Choroid plexus epithelial cell (primary cell): ENCODE results near the gene AIRE.
"Not testable (repeated sequence)": the region's sequence is repeated elsewhere in the genome, so short reads cannot be mapped to it uniquely, and the experiment has no call there.

ENCODE experiments used
- DNase-seq: peaks from one replicate; pipeline ENCODE4 v3.0.0-alpha.2; 2010; ENCODE audit warnings: low read depth
- H3K4me3 ChIP-seq: 2 replicates; pipeline ENCODE4 v1.5.1; 2011; ENCODE audit warnings: low read depth, mild to moderate bottlenecking, control low read depth, low read length, moderate library complexity
- TF ChIP-seq, protein P1 (sequence below): conservative IDR thresholded peaks from 2 replicates; pipeline ENCODE4 v1.5.1; 2011; ENCODE audit warnings: low read depth, mild to moderate bottlenecking, control low read depth, inconsistent platforms, low read length, moderate library complexity

The AIRE gene

DNA sequence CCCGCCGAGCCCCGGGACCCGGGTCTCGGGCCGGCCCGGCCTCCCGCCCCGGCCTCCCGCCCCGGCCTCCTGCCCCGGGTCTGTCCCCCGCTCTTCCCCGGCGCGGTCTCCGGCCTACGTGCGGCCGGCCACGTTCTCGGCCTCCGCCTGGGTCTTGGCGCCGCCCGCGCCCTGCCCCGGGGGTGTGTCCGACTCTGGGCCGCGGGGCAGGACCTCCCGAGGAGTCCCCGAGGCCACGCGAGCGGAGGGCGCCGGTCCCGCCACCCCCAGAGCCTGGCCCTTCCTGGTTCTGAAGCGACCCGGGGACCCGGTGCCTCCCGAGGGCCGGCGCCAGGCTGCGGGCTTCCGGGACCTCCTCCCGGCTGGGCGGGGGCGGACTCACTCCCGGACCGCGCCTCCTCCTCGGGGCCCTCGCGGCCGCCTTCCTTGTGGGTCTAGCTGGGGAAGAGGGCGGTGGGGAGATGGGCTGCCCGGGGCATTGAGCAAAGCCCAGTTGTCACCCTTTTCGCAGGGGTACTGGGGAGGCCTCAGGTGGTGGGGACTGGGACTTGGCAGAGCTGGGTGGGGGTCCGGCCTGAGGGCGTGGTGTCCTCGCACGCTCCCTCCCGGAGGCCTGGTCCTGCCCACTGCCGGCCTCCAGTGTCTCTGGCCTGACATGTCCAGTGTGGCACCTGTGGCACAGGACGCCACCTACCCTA, 14.7 kb downstream of the AIRE start:
- TF ChIP-seq, protein P1, sequence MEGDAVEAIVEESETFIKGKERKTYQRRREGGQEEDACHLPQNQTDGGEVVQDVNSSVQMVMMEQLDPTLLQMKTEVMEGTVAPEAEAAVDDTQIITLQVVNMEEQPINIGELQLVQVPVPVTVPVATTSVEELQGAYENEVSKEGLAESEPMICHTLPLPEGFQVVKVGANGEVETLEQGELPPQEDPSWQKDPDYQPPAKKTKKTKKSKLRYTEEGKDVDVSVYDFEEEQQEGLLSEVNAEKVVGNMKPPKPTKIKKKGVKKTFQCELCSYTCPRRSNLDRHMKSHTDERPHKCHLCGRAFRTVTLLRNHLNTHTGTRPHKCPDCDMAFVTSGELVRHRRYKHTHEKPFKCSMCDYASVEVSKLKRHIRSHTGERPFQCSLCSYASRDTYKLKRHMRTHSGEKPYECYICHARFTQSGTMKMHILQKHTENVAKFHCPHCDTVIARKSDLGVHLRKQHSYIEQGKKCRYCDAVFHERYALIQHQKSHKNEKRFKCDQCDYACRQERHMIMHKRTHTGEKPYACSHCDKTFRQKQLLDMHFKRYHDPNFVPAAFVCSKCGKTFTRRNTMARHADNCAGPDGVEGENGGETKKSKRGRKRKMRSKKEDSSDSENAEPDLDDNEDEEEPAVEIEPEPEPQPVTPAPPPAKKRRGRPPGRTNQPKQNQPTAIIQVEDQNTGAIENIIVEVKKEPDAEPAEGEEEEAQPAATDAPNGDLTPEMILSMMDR: no peak
- peak; percentile 40 for DNase-seq
- H3K4me3 ChIP-seq: peak overlapping the region; percentile 74

DNA sequence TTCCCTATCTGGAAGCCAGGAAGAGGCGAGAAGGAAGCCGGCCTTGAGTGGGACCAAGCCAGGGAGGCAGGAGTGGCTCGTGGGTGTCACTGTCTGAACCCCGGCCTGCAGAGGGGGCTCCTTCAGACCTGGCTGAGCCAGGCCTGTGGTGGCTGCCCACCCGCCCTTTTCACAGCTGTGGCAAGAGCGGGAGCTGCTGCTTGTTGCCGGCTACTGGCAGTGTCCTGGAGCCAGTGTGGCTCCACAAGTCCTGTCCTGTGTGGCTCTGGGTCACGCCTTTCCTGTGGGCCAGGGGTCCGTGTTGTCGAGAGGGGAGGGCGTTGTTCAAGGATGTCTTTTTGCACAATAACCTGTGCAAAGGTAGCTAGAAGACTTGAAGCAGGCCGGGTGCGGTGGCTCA, 15.5 kb downstream of the AIRE start:
- DNase-seq: no peak
- H3K4me3 ChIP-seq: peak overlapping the region; percentile 74
- TF ChIP-seq, protein P1: no peak

DNA sequence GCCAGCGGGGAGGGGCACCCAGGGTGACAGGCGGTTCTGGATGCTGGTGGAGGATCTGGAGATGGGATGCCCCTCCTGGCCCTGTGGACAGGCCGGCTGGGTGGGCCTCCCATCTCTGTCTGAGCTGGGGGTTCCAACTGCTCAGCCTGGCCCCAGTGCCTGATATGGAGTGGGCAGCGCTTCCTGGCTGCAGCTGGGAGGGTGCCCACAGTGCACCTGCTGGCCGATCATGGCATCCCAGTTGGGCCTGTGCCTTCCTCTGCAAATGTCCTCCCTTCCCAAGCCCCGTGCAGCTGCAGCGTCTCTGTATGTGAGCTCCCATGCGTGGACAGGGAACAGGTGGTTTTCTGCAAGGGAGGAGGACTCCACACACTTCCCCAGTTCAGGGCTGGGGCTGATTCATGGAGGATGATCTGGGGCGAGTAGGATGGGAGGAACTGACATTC, 16.3 kb downstream of the AIRE start:
- DNase-seq: no peak
- no peak overlapping the region for H3K4me3 ChIP-seq
- TF ChIP-seq, protein P1: no peak

DNA sequence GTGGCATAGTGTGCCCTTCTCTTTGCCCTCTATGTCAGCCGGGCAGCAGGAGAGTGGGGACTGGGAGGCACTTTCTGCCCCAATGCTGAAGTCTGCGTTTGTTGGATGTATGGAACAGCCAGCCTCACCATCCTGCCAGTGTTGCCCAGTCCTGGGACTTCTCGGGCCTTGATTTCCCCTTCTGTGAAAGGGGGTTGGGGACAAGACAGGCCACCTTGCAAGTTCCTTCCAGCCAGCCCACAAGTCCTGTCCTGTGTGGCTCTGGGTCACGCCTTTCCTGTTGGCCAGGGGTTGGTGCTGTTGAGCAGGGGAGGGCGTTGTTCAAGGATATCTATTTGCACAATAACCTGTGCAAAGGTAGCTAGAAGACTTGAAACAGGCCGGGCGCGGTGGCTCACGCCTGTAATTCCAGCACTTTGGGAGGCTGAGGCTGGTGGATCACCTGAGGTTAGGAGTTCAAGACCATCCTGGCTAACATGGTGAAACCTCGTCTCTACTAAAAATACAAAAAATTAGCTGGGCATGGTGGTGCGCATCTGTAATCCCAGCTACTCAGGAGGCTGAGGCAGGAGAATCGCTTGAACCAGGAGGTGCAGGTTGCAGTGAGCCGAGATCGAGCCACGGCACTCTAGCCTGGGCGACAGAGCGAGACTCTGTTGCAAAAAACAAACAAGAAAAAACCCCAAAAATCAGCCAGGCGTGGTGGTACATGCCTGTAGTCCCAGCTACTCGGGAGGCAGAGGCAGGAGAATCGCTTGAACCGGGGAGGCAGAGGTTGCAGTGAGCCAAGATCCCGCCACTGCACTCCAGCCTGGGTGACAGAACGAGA, 17.1 kb downstream of the AIRE start:
- TF ChIP-seq, protein P1: peak; percentile 15
- DNase-seq, H3K4me3 ChIP-seq: not testable (repeated sequence)

DNA sequence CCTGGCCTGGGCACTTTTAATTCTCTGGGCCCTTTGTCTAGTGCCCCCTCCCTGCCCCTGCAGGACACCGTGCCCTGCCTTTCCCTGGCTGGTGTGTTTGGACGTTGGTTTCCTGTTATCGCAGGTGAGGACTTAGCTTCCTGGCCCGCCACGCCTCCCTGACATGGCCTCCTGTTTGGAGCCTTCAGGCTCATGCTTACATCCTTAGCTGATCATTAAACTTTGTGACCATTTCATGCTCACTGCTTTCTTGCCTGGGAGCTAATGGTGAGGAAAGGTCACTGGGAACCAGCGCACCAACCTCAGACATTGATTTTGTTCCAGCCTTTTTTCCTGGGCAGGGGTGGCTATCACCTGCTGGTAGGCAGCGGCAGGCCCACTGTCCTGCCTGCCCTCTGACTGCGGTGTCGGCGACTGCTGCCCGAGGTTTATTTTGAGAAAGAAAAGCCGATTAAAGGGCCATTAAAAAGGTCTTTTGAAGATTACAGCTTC, 17.9 kb downstream of the AIRE start:
- H3K4me3 ChIP-seq: no peak overlapping the region
- TF ChIP-seq, protein P1: no peak
- no peak for DNase-seq

DNA sequence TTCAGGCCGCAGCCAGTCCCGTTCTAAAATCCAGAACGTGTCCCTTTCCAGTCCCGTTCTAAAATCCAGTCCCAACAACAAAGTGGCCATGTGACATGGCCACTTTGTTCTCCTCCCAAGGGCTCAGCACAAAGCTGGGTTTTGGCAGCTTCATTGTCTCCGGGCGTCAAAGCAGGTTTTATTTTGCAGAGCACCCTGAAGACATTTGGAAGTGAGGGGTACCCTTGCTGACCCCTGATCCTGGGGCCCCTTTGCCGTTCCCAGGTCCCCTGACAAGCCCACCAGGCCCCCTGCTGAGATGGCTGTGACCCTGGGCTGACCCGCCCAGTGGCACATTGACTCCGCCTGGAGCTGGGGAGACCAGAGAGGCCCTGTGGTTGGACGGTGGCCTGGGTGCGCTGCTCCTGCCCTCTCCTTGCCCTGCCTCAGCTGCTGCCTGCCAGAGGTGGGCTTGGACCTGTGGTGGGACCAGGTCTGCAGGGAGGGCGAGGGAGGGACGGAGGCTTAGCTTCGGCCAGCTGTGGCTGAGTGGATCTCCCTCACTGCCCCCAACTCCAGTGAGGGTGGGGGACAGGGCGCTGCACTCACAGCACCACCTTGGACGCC, 18.4 kb downstream of the AIRE start:
- no peak overlapping the region for H3K4me3 ChIP-seq
- TF ChIP-seq, protein P1: no peak
- no peak for DNase-seq
